ENCODE measurements around the gene SCAI.

- TF ChIP-seq RAD21 (IDR thresholded peaks at IDR 0.05; ENCODE audit: low read depth) (no peak), CEBPB (IDR thresholded peaks at IDR 0.05) (no peak), TEAD4 (IDR thresholded peaks at IDR 0.05) (no peak), YY1 (IDR thresholded peaks at IDR 0.05; ENCODE audit: low read depth) (no peak), FOXM1 (IDR thresholded peaks at IDR 0.05; ENCODE audit: borderline replicate concordance, low read depth) (no peak), CREB1 (IDR thresholded peaks at IDR 0.05; ENCODE audit: low read depth) (no peak), USF1 (IDR thresholded peaks at IDR 0.05) (no peak), REST (IDR thresholded peaks at IDR 0.05; ENCODE audit: low read depth) (no peak), EP300 (IDR thresholded peaks at IDR 0.05; ENCODE audit: borderline replicate concordance) (no peak), MAX (IDR thresholded peaks at IDR 0.05) (no peak)
Measured at GRCh38 chr9:125183054-125183453, 39.7 kb upstream of the SCAI start.

All from Ishikawa (cell line).